Hepatocyte (in vitro differentiated cells): ENCODE data around the gene ZNF146. TPM values are rescaled to one million over a fixed set of nuclear protein-coding genes. Genes with fewer than 3 reads are reported as not detected.

Experiments used
- DNase-seq: peaks from one replicate; pipeline ENCODE4 v3.0.0-alpha.2; 2016; ENCODE audit warnings: low spot score
- H2AFZ ChIP-seq: fragments of 200-600 bp; sonication (generic); 2 replicates; pipeline ENCODE4 v1.6.0; 2016; ENCODE audit warnings: antibody characterized with exemption, mild to moderate bottlenecking
- H3K27ac ChIP-seq: fragments of 200-600 bp; sonication (generic); 2 replicates; pipeline ENCODE4 v1.5.1; 2016; ENCODE audit warnings: mild to moderate bottlenecking
- H3K27me3 ChIP-seq: fragments of 200-600 bp; sonication (generic); 2 replicates; pipeline ENCODE4 v1.6.1; 2016
- H3K36me3 ChIP-seq: fragments of 200-600 bp; sonication (generic); replicated peaks from 2 replicates; pipeline ENCODE4 v1.5.1; 2016; ENCODE audit warnings: low read depth; ENCODE audit not compliant: insufficient read depth
- H3K4me1 ChIP-seq: fragments of 200-600 bp; sonication (generic); 2 replicates; pipeline ENCODE4 v1.5.1; 2016; ENCODE audit warnings: mild to moderate bottlenecking, moderate library complexity; ENCODE audit not compliant: insufficient read depth
- H3K4me2 ChIP-seq: fragments of 200-600 bp; sonication (generic); 2 replicates; pipeline ENCODE4 v1.6.0; 2016
- H3K4me3 ChIP-seq: fragments of 200-600 bp; sonication (generic); 2 replicates; pipeline ENCODE4 v1.5.1; 2016; ENCODE audit warnings: mild to moderate bottlenecking
- H3K79me2 ChIP-seq: fragments of 200-600 bp; sonication (generic); 2 replicates; pipeline ENCODE4 v1.6.0; 2017; ENCODE audit warnings: mild to moderate bottlenecking
- H3K9me2 ChIP-seq: fragments of 200-600 bp; sonication (generic); replicated peaks from 2 replicates; pipeline ENCODE4 v1.6.0; 2017; ENCODE audit warnings: mild to moderate bottlenecking; ENCODE audit not compliant: insufficient read depth
- H3K9me3 ChIP-seq: fragments of 200-600 bp; sonication (generic); 2 replicates; pipeline ENCODE4 v1.5.1; 2016; ENCODE audit warnings: low read depth, mild to moderate bottlenecking
- H4K20me1 ChIP-seq: fragments of 200-600 bp; sonication (generic); 2 replicates; pipeline ENCODE4 v1.6.0; 2016; ENCODE audit warnings: mild to moderate bottlenecking; ENCODE audit not compliant: insufficient read depth, poor library complexity, severe bottlenecking
- EZH2 ChIP-seq: fragments of 200-600 bp; sonication (generic); IDR thresholded peaks from 2 replicates; pipeline ENCODE4 v1.6.1; 2016; ENCODE audit warnings: antibody characterized with exemption, mild to moderate bottlenecking, borderline replicate concordance
- EZH2phosphoT487 ChIP-seq: fragments of 200-600 bp; sonication (generic); IDR thresholded peaks from one replicate; pipeline ENCODE4 v1.6.1; 2018; ENCODE audit warnings: antibody characterized with exemption, mild to moderate bottlenecking, low read depth, moderate library complexity; ENCODE audit not compliant: unreplicated experiment, severe bottlenecking
- WGBS: methylation state at CpG from one replicate; pipeline ENCODE4 v1.1.6; 2016; ENCODE audit warnings: low lambda C conversion rate; ENCODE audit errors: missing lambda C conversion rate; 5-methylcytosine and 5-hydroxymethylcytosine counted together
- polyA plus RNA-seq: library from polyadenylated mRNA; unstranded; fragments of >200 nt; fragmentation: Nextera tagmentation; extraction: Ambion mirVana; gene quantifications from 2 replicates; pipeline ENCODE4 v1.2.1, GENCODE V29; 2016
- total RNA-seq: library from RNA; depleted of rRNA; stranded (reverse); fragments of >200 nt; gene quantifications from 2 replicates; pipeline ENCODE4 v1.2.3, GENCODE V29; 2014
- TF ChIP-seq, protein P1 (sequence below): fragments of 200-600 bp; sonication (generic); IDR thresholded peaks from 2 replicates; pipeline ENCODE4 v1.5.1; 2016; ENCODE audit warnings: antibody characterized with exemption, mild to moderate bottlenecking; ENCODE audit not compliant: poor library complexity

Gene ZNF146
- total and polyA plus RNA-seq, 2 experiments from 2014 or later: 46.4 to 106 TPM

DNA sequence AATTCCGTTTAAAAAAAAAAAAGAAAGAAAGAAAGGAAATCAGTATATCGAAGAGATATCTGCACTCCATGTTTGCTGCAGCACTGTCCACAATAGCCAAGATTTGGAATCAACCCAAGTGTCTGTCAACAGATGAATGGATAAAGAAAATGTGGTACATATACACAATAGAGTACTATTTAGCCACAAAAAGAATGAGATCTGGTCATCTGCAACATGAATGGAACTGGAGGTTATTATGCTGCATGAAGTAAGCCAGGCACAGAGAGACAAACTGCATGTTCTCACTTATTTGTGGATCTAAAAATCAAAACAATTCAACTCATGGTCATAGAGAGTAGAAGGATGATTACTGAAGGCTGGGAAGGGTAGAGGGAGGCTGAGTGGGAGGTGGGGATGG lies 16.8 kb upstream of the ZNF146 start:
- no peak for DNase-seq
- H3K27ac ChIP-seq: no peak overlapping the region
- H4K20me1 ChIP-seq: no peaks in the 10 kb centered on the region
- H3K4me1 ChIP-seq: no peaks in the 10 kb centered on the region
- H2AFZ ChIP-seq: no peak overlapping the region
- H3K36me3 ChIP-seq: no peaks in the 10 kb centered on the region
- no peaks in the 10 kb centered on the region for H3K79me2 ChIP-seq
- no peak for TF ChIP-seq EZH2phosphoT487
- TF ChIP-seq EZH2: no peak
- TF ChIP-seq, protein P1, sequence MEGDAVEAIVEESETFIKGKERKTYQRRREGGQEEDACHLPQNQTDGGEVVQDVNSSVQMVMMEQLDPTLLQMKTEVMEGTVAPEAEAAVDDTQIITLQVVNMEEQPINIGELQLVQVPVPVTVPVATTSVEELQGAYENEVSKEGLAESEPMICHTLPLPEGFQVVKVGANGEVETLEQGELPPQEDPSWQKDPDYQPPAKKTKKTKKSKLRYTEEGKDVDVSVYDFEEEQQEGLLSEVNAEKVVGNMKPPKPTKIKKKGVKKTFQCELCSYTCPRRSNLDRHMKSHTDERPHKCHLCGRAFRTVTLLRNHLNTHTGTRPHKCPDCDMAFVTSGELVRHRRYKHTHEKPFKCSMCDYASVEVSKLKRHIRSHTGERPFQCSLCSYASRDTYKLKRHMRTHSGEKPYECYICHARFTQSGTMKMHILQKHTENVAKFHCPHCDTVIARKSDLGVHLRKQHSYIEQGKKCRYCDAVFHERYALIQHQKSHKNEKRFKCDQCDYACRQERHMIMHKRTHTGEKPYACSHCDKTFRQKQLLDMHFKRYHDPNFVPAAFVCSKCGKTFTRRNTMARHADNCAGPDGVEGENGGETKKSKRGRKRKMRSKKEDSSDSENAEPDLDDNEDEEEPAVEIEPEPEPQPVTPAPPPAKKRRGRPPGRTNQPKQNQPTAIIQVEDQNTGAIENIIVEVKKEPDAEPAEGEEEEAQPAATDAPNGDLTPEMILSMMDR: no peak
- no peaks in the 10 kb centered on the region for H3K27me3 ChIP-seq
- WGBS: 100% methylated on average over 2 of the region's 2 CpGs
- H3K4me3 ChIP-seq: no peak overlapping the region
- no peaks in the 10 kb centered on the region for H3K9me3 ChIP-seq
- no peaks in the 10 kb centered on the region for H3K9me2 ChIP-seq
- no peak overlapping the region for H3K4me2 ChIP-seq

DNA sequence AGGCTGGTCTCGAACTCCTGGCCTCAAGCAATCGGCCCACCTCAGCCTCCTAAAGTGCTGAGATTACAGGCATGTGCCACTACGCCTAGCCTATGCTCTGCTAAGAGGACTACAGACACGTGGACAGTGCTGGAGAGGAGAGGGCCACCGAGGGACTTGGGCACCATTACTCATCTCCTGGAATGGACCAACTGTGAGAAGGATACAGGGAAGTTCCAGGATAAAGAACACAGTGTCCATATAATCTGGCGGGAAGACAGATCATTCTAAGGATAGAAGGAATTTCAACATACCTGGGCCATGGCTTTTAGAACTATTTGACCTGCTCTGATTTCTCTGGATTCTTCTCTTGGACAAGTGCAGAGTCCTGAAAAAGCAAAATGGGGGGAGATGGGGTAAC lies 13.2 kb upstream of the ZNF146 start:
- Histone ChIP-seq H3K9me2 (no peaks in the 10 kb centered on the region), H2AFZ (no peak overlapping the region), H3K27ac (no peak overlapping the region), H3K9me3 (no peaks in the 10 kb centered on the region), H3K36me3 (no peaks in the 10 kb centered on the region), H3K27me3 (no peaks in the 10 kb centered on the region), H3K79me2 (no peaks in the 10 kb centered on the region), H3K4me3 (no peak overlapping the region), H3K4me2 (no peak overlapping the region), H4K20me1 (no peaks in the 10 kb centered on the region), H3K4me1 (no peaks in the 10 kb centered on the region)
- DNase-seq: no peak
- TF ChIP-seq EZH2 (no peak), EZH2phosphoT487 (no peak)
- TF ChIP-seq, protein P1: no peak
- 96% methylated on average over 6 of the region's 6 CpGs for WGBS

DNA sequence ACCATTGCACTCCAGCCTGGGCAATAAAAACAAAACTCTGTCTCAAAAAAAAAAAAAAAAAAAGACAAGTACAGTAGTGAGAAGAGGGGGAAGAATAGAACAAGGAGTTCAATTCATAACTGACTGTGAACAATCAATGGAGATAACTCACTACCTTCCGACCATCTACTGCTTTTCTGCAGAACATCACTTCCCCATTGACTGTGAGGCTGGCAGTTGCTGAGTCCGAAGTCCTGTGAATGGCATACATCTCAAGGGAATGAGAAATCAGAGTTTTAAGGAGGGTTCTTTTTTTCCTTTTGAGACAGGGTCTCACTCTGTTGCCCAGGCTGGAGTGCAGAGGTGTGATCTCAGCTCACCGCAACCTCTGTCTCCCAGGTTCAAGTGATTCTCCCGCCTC lies 11.6 kb upstream of the ZNF146 start:
- H3K27me3 ChIP-seq: no peaks in the 10 kb centered on the region
- TF ChIP-seq, protein P1: no peak
- TF ChIP-seq EZH2phosphoT487 (no peak), EZH2 (no peak)
- H3K9me2 ChIP-seq: no peaks in the 10 kb centered on the region
- DNase-seq: no peak
- H4K20me1 ChIP-seq: no peaks in the 10 kb centered on the region
- no peak overlapping the region for H3K4me2 ChIP-seq
- H3K79me2 ChIP-seq: no peaks in the 10 kb centered on the region
- no peaks in the 10 kb centered on the region for H3K9me3 ChIP-seq
- WGBS: 100% methylated on average over 4 of the region's 4 CpGs
- H3K27ac ChIP-seq: no peak overlapping the region
- no peaks in the 10 kb centered on the region for H3K36me3 ChIP-seq
- no peak overlapping the region for H2AFZ ChIP-seq
- no peaks in the 10 kb centered on the region for H3K4me1 ChIP-seq
- no peak overlapping the region for H3K4me3 ChIP-seq
